ENCODE results near the gene ENHO.

- no peak for TF ChIP-seq CTCF (IDR thresholded peaks at IDR 0.05)
- no peak for TF ChIP-seq POLR2A (IDR thresholded peaks at IDR 0.05)
These were observed 22.7 kb upstream of the ENHO start for GRCh38 chr9:34545497-34545896.

Measured in ovary (tissue), 3 donors.